ENCODE results near the gene BLVRA. TPM values are rescaled to one million over a fixed set of nuclear protein-coding genes. Genes with fewer than 3 reads are reported as not detected.
"Not testable (repeated sequence)": the region's sequence is repeated elsewhere in the genome, so short reads cannot be mapped to it uniquely, and the experiment has no call there.

Gene BLVRA
- 34.8 to 59.3 TPM (median 49.6 TPM) in 3 replicates for polyA plus RNA-seq
- polyA plus RNA-seq (2011; ENCODE audit: low read depth): 12.2 TPM
- 42.6 and 53.8 TPM in 2 replicates for polyA plus RNA-seq (2011; cell fraction: cytosol; rRNA removed)
- polyA plus RNA-seq (2011; cell fraction: nucleus; rRNA removed): 28.3 and 30.6 TPM in 2 replicates
- 24.3 and 62.5 TPM in 2 replicates for polyA plus RNA-seq (2012; ENCODE audit: low replicate concordance)
- polyA minus RNA-seq: 20.2 to 27.9 TPM (median 23.3 TPM) in 3 replicates
- 21.7 TPM for polyA minus RNA-seq (2011; cell fraction: cytosol; rRNA and poly(A)+ RNA removed)
- polyA minus RNA-seq (2011; cell fraction: nucleus; rRNA and poly(A)+ RNA removed): 5.5 and 8.2 TPM in 2 replicates

- Histone ChIP-seq H3K36me3 (ENCODE audit: control insufficient read depth in 2 of 2, extremely low read depth in 1 of 2, insufficient read depth in 2 of 2, low read length in 2 of 2) (no peaks in the 10 kb centered on the region), H3K27me3 (ENCODE audit: control insufficient read depth, extremely low read depth, insufficient read depth, low read length) (no peaks in the 10 kb centered on the region), H4K20me1 (ENCODE audit: control insufficient read depth, extremely low read depth, insufficient read depth, low read length) (no peaks in the 10 kb centered on the region), H2AFZ (ENCODE audit: control insufficient read depth, low read length) (peak within 1 kb of the TSS; percentile 90), H3K27ac (ENCODE audit: control insufficient read depth, insufficient read depth, low read length) (peak within 1 kb of the TSS; percentile 71), H3K4me2 (ENCODE audit: control insufficient read depth, extremely low read depth, insufficient read depth, low read depth, low read length) (peak within 1 kb of the TSS; percentile 80), H3K4me3 (ENCODE audit: control insufficient read depth in 2 of 3, extremely low read depth in 1 of 3, insufficient read depth in 2 of 3, low read depth in 1 of 3, low read length in 3 of 3) (peak within 1 kb of the TSS; percentile 54 to 83 (median 81)), H3K9me1 (ENCODE audit: control insufficient read depth, extremely low read depth, insufficient read depth, low read length) (no peaks in the 10 kb centered on the region), H3K9ac (ENCODE audit: control insufficient read depth, extremely low read depth, insufficient read depth, low read length) (peak within 1 kb of the TSS; percentile 81), H3K4me1 (ENCODE audit: control insufficient read depth, extremely low read depth, insufficient read depth, low read length) (peaks cover 8% of the 10 kb centered on the region), H3K9me3 (ENCODE audit: control insufficient read depth, low read depth, low read length) (no peaks in the 10 kb centered on the region), H3K79me2 (ENCODE audit: control insufficient read depth, insufficient read depth, low read length) (peaks cover 3% of the 10 kb centered on the region)
- DNase-seq (ENCODE audit: low read depth, low spot score) (no peak), FAIRE-seq (no peak)
- dilution Hi-C loops (cut with MboI; ENCODE audit: extremely low pct_ligation_motif_present, low sequenced_read_pairs): no loop called here
- TF ChIP-seq EZH2 (IDR thresholded peaks at IDR 0.05; ENCODE audit: low read length): no peak
- no peak for TF ChIP-seq CTCF (optimal IDR thresholded peaks at IDR 0.05 in 1 of 3, IDR thresholded peaks at IDR 0.05 in 1 of 3, conservative IDR thresholded peaks at IDR 0.05 in 1 of 3; ENCODE audit: extremely low read depth in 1 of 3, insufficient read depth in 2 of 3, low read length in 3 of 3)
Measured at GRCh38 chr7:43758029-43758821, at the start of gene BLVRA. Gene BLVRA (plus strand): TSS chr7:43758680. CDS start chr7:43771159, 12,479 bp downstream.

- Histone ChIP-seq H3K79me2 (ENCODE audit: control insufficient read depth, insufficient read depth, low read length) (peaks cover 55% of the 10 kb centered on the region), H3K4me3 (ENCODE audit: control insufficient read depth in 2 of 3, extremely low read depth in 1 of 3, insufficient read depth in 2 of 3, low read depth in 1 of 3, low read length in 3 of 3) (no peak overlapping the region), H3K4me2 (ENCODE audit: control insufficient read depth, extremely low read depth, insufficient read depth, low read depth, low read length) (no peak overlapping the region), H3K9ac (ENCODE audit: control insufficient read depth, extremely low read depth, insufficient read depth, low read length) (no peak overlapping the region), H3K27me3 (ENCODE audit: control insufficient read depth, extremely low read depth, insufficient read depth, low read length) (no peaks in the 10 kb centered on the region), H4K20me1 (ENCODE audit: control insufficient read depth, extremely low read depth, insufficient read depth, low read length) (no peaks in the 10 kb centered on the region), H3K27ac (ENCODE audit: control insufficient read depth, insufficient read depth, low read length) (no peak overlapping the region), H3K4me1 (ENCODE audit: control insufficient read depth, extremely low read depth, insufficient read depth, low read length) (no peaks in the 10 kb centered on the region), H2AFZ (ENCODE audit: control insufficient read depth, low read length) (no peak overlapping the region), H3K9me1 (ENCODE audit: control insufficient read depth, extremely low read depth, insufficient read depth, low read length) (no peaks in the 10 kb centered on the region), H3K9me3 (ENCODE audit: control insufficient read depth, low read depth, low read length) (no peaks in the 10 kb centered on the region), H3K36me3 (ENCODE audit: control insufficient read depth in 2 of 2, extremely low read depth in 1 of 2, insufficient read depth in 2 of 2, low read length in 2 of 2) (no peaks in the 10 kb centered on the region)
- dilution Hi-C loops (cut with MboI; ENCODE audit: extremely low pct_ligation_motif_present, low sequenced_read_pairs): no loop called here
- FAIRE-seq (no peak), DNase-seq (ENCODE audit: low read depth, low spot score) (no peak)
- no peak for TF ChIP-seq CTCF (optimal IDR thresholded peaks at IDR 0.05 in 1 of 3, IDR thresholded peaks at IDR 0.05 in 1 of 3, conservative IDR thresholded peaks at IDR 0.05 in 1 of 3; ENCODE audit: extremely low read depth in 1 of 3, insufficient read depth in 2 of 3, low read length in 3 of 3)
Measured at GRCh38 chr7:43711503-43711902, 47.0 kb upstream of the BLVRA start.

GRCh38 chr7:43715966-43716365 lies 42.5 kb upstream of the BLVRA start:
- H3K9me3 ChIP-seq (ENCODE audit: control insufficient read depth, low read depth, low read length); H3K4me1 ChIP-seq (ENCODE audit: control insufficient read depth, extremely low read depth, insufficient read depth, low read length); H4K20me1 ChIP-seq (ENCODE audit: control insufficient read depth, extremely low read depth, insufficient read depth, low read length); H3K9me1 ChIP-seq (ENCODE audit: control insufficient read depth, extremely low read depth, insufficient read depth, low read length); H3K27me3 ChIP-seq (ENCODE audit: control insufficient read depth, extremely low read depth, insufficient read depth, low read length); dilution Hi-C loops (cut with MboI; ENCODE audit: extremely low pct_ligation_motif_present, low sequenced_read_pairs); H3K27ac ChIP-seq (ENCODE audit: control insufficient read depth, insufficient read depth, low read length); H3K36me3 ChIP-seq (ENCODE audit: control insufficient read depth in 2 of 2, extremely low read depth in 1 of 2, insufficient read depth in 2 of 2, low read length in 2 of 2); H3K4me2 ChIP-seq (ENCODE audit: control insufficient read depth, extremely low read depth, insufficient read depth, low read depth, low read length); H3K9ac ChIP-seq (ENCODE audit: control insufficient read depth, extremely low read depth, insufficient read depth, low read length); H3K4me3 ChIP-seq (ENCODE audit: control insufficient read depth in 2 of 3, extremely low read depth in 1 of 3, insufficient read depth in 2 of 3, low read depth in 1 of 3, low read length in 3 of 3); H2AFZ ChIP-seq (ENCODE audit: control insufficient read depth, low read length); FAIRE-seq; DNase-seq (ENCODE audit: low read depth, low spot score): not testable (repeated sequence)
- peaks cover 67% of the 10 kb centered on the region for H3K79me2 ChIP-seq (ENCODE audit: control insufficient read depth, insufficient read depth, low read length)
